Measurements from ENCODE around the gene FAM107A.

The FAM107A gene

GRCh38 chr3:58563386-58564035 lies 13.7 kb downstream of the FAM107A start:
- no peak for TF ChIP-seq CTCF (IDR thresholded peaks at IDR 0.05; ENCODE audit: borderline replicate concordance, insufficient read depth, low read depth, low read length)
- H3K4me3 ChIP-seq (ENCODE audit: low read depth, low read length), result no peak overlapping the region

- H3K4me3 ChIP-seq (ENCODE audit: low read depth, low read length), result no peak overlapping the region
- TF ChIP-seq CTCF (IDR thresholded peaks at IDR 0.05; ENCODE audit: borderline replicate concordance, insufficient read depth, low read depth, low read length), result no peak
These were observed 14.7 kb downstream of the FAM107A start for GRCh38 chr3:58562498-58562897.

GRCh38 chr3:58560771-58561311 lies 16.4 kb downstream of the FAM107A start:
- H3K4me3 ChIP-seq (ENCODE audit: low read depth, low read length), result no peak overlapping the region
- no peak for TF ChIP-seq CTCF (IDR thresholded peaks at IDR 0.05; ENCODE audit: borderline replicate concordance, insufficient read depth, low read depth, low read length)

GRCh38 chr3:58559586-58559985 lies 17.6 kb downstream of the FAM107A start:
- TF ChIP-seq CTCF (IDR thresholded peaks at IDR 0.05; ENCODE audit: borderline replicate concordance, insufficient read depth, low read depth, low read length), result no peak
- no peak overlapping the region for H3K4me3 ChIP-seq (ENCODE audit: low read depth, low read length)

- TF ChIP-seq CTCF (IDR thresholded peaks at IDR 0.05; ENCODE audit: borderline replicate concordance, insufficient read depth, low read depth, low read length), result no peak
These were observed 19.7 kb downstream of the FAM107A start for GRCh38 chr3:58557491-58557890.

GRCh38 chr3:58556761-58557221 lies 20.4 kb downstream of the FAM107A start:
- no peak for TF ChIP-seq CTCF (IDR thresholded peaks at IDR 0.05; ENCODE audit: borderline replicate concordance, insufficient read depth, low read depth, low read length)
- no peak overlapping the region for H3K4me3 ChIP-seq (ENCODE audit: low read depth, low read length)

More at GRCh38 chr3:58557491-58557890, 19.7 kb downstream of the FAM107A start:
- no peak overlapping the region for H3K4me3 ChIP-seq (ENCODE audit: low read depth, low read length)

GRCh38 chr3:58556001-58556400 lies 21.2 kb downstream of the FAM107A start:
- H3K4me3 ChIP-seq (ENCODE audit: low read depth, low read length), result no peak overlapping the region
- TF ChIP-seq CTCF (IDR thresholded peaks at IDR 0.05; ENCODE audit: borderline replicate concordance, insufficient read depth, low read depth, low read length), result no peak
